ENCODE data around the gene MACROD2. TPM values are rescaled to one million over a fixed set of nuclear protein-coding genes. Genes with fewer than 3 reads are reported as not detected.

Gene MACROD2
- total RNA-seq, 1 experiment from 2014 or later: 1.6 TPM

DNA sequence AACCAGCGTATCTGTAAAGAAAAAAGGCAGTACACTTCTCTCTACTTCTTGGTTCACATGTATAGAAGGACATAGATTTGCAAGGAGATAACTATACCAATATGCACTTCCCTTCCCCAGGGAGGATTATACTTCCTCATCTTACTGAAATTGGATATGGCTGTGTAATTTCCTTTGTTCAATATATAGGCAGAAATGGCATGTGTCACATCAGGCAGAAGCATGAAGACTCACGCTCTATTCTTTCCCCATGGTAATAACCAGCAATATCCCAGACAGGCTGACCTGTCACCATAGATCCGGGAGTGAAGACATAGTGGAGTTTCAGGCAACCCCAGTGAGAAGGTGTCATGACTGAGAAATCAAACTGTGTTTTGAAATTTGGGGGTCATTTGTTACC is 2059.7 kb downstream of the MACROD2 start:
- H3K36me3 Mint-ChIP-seq (ENCODE audit: insufficient read depth in 1 of 3, low read depth in 3 of 3): peaks cover 0 to 4% (median 3%) of the 10 kb centered on the region in 3 experiments; a peak in 3 of 7 replicates
- no peak for DNase-seq
- TF ChIP-seq, protein P1, sequence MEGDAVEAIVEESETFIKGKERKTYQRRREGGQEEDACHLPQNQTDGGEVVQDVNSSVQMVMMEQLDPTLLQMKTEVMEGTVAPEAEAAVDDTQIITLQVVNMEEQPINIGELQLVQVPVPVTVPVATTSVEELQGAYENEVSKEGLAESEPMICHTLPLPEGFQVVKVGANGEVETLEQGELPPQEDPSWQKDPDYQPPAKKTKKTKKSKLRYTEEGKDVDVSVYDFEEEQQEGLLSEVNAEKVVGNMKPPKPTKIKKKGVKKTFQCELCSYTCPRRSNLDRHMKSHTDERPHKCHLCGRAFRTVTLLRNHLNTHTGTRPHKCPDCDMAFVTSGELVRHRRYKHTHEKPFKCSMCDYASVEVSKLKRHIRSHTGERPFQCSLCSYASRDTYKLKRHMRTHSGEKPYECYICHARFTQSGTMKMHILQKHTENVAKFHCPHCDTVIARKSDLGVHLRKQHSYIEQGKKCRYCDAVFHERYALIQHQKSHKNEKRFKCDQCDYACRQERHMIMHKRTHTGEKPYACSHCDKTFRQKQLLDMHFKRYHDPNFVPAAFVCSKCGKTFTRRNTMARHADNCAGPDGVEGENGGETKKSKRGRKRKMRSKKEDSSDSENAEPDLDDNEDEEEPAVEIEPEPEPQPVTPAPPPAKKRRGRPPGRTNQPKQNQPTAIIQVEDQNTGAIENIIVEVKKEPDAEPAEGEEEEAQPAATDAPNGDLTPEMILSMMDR (conservative IDR thresholded peaks at IDR 0.05): no peak
- H3K23me2 ChIP-seq (ENCODE audit: insufficient read length, low read depth, low read length, poor library complexity, severe bottlenecking): no peaks in the 10 kb centered on the region
- H2BK5ac ChIP-seq (ENCODE audit: insufficient read length, low read length): no peak overlapping the region
- no peak overlapping the region for H4K8ac ChIP-seq (replicated peaks; ENCODE audit: insufficient read length, low read depth, low read length)
- H4K91ac ChIP-seq (ENCODE audit: insufficient read length, low read depth, low read length): no peak overlapping the region
- WGBS (ENCODE audit: extremely low coverage, insufficient read length, low lambda C conversion rate): no CpG with 5 or more reads among the region's 3 CpGs
- no peak overlapping the region for H3K27ac ChIP-seq (ENCODE audit: insufficient read length, low read depth, low read length)
- H3K79me1 ChIP-seq (ENCODE audit: insufficient read depth, low read depth, low read length, poor library complexity, severe bottlenecking): no peaks in the 10 kb centered on the region
- no peak overlapping the region for H3K56ac ChIP-seq (ENCODE audit: insufficient read length, low read depth, low read length)
- no peaks in the 10 kb centered on the region for H3K27me3 Mint-ChIP-seq (ENCODE audit: low read depth)
- peaks cover 2% of the 10 kb centered on the region for H4K20me1 ChIP-seq (ENCODE audit: control insufficient read depth, insufficient read depth, insufficient read length)
- no peaks in the 10 kb centered on the region for H3K27me3 ChIP-seq (ENCODE audit: insufficient read depth, low read length)
- H3K9me3 ChIP-seq (ENCODE audit: control insufficient read depth, low read depth, low read length): no peaks in the 10 kb centered on the region
- no peak overlapping the region for H3K14ac ChIP-seq (ENCODE audit: insufficient read depth, low read length)
- no peak overlapping the region for H2BK15ac ChIP-seq (ENCODE audit: low read depth, low read length)
- no peak overlapping the region for H4K5ac ChIP-seq (ENCODE audit: insufficient read length, low read depth, low read length)
- no peak overlapping the region for H2AK5ac ChIP-seq (ENCODE audit: insufficient read length, low read length)
- no peak overlapping the region for H3K23ac ChIP-seq (ENCODE audit: insufficient read length, low read depth, low read length)
- no peak overlapping the region for H2AFZ ChIP-seq (ENCODE audit: low read length)
- no peak overlapping the region for H3K27ac Mint-ChIP-seq
- no peak overlapping the region for H3K4ac ChIP-seq (ENCODE audit: low read depth, low read length)
- H2BK12ac ChIP-seq (ENCODE audit: insufficient read length, low read depth, low read length): no peak overlapping the region
- no peak overlapping the region for H3K4me3 Mint-ChIP-seq
- H3K4me2 ChIP-seq (ENCODE audit: insufficient read depth, insufficient read length, low read length): no peak overlapping the region
- no peaks in the 10 kb centered on the region for H3K79me2 ChIP-seq (ENCODE audit: insufficient read depth, low read length)
- no peak overlapping the region for H3T11ph ChIP-seq (ENCODE audit: low read length)
- H2BK20ac ChIP-seq (ENCODE audit: low read depth, low read length, poor library complexity, severe bottlenecking): no peak overlapping the region
- H3K4me1 ChIP-seq (ENCODE audit: insufficient read depth, low read length): no peaks in the 10 kb centered on the region
- H3K9ac ChIP-seq (ENCODE audit: extremely low read depth, insufficient read length, low read length): no peak overlapping the region
- no peak overlapping the region for H3K18ac ChIP-seq (ENCODE audit: insufficient read length, low read depth, low read length)
- no peak overlapping the region for H2BK120ac ChIP-seq (ENCODE audit: low read depth, low read length, poor library complexity, severe bottlenecking)
- H3K4me1 Mint-ChIP-seq: peaks cover 9% of the 10 kb centered on the region in 2 experiments; a peak in 3 of 4 replicates
- H3K9me3 Mint-ChIP-seq: peaks cover 0 to 1% of the 10 kb centered on the region in 2 experiments; a peak in 1 of 5 replicates

Data from H9 (cell line).